Activated T-helper 2 cell treated with anti-CD3 and anti-CD28 coated beads, Interferon-gamma antibody, Interleukin-2, Interleukin-4, amounts not matched to agents 10 μg/mL and 5 μg/mL and 100 μg/mL, durations not matched to agents 14 hours and 24 hours and 36 hours (primary cell): ENCODE data around the gene GRIA2. TPM values are rescaled to one million over a fixed set of nuclear protein-coding genes. Genes with fewer than 3 reads are reported as not detected.
"Not testable (repeated sequence)": the region's sequence is repeated elsewhere in the genome, so short reads cannot be mapped to it uniquely, and the experiment has no call there.

ENCODE experiments used
- DNase-seq: peaks from one replicate; pipeline ENCODE4 v3.0.0; 2021; ENCODE audit warnings: low spot score
- H3K27ac Mint-ChIP-seq: one replicate; pipeline ENCODE4 v1.8.0; 2021; ENCODE audit warnings: mixed read lengths
- H3K27me3 Mint-ChIP-seq: one replicate; pipeline ENCODE4 v1.8.0; 2021; ENCODE audit warnings: low read depth, mixed read lengths
- H3K36me3 Mint-ChIP-seq: one replicate; pipeline ENCODE4 v1.8.0; 2021; ENCODE audit warnings: low read depth, mixed read lengths
- H3K4me1 Mint-ChIP-seq: one replicate; pipeline ENCODE4 v1.8.0; 2021; ENCODE audit warnings: low read depth, mixed read lengths
- H3K4me3 Mint-ChIP-seq: one replicate; pipeline ENCODE4 v1.8.0; 2021; ENCODE audit warnings: low read depth, mild to moderate bottlenecking, moderate library complexity, mixed read lengths
- H3K9me3 Mint-ChIP-seq: one replicate; pipeline ENCODE4 v1.8.0; 2021; ENCODE audit warnings: mixed read lengths
- intact Hi-C: fragments of 100-400 bp; cut with micrococcal nuclease; formaldehyde crosslinking; loops from one replicate; pipeline ENCODE4 v1.15.1; 2023
- total RNA-seq: library from RNA; stranded (reverse); gene quantifications from 2 replicates; pipeline ENCODE4 v1.2.3, GENCODE V29; 2022

The GRIA2 gene
- total RNA-seq, 1 donor from 2014 or later, result not detected

- no peak for DNase-seq
- Mint-ChIP-seq H3K36me3 (no peaks in the 10 kb centered on the region), H3K27me3 (peaks cover 20% of the 10 kb centered on the region), H3K4me1 (no peaks in the 10 kb centered on the region), H3K27ac (no peak overlapping the region), H3K4me3 (no peak overlapping the region), H3K9me3 (no peaks in the 10 kb centered on the region)
- intact Hi-C loops, result no loop called here
These were observed 2.9 kb downstream of the GRIA2 start for GRCh38 chr4:157223456-157223855.

GRCh38 chr4:157225096-157225495 lies 4.6 kb downstream of the GRIA2 start:
- Mint-ChIP-seq H3K27ac (no peak overlapping the region), H3K27me3 (peaks cover 18% of the 10 kb centered on the region), H3K36me3 (no peaks in the 10 kb centered on the region), H3K4me1 (no peaks in the 10 kb centered on the region), H3K4me3 (no peak overlapping the region), H3K9me3 (no peaks in the 10 kb centered on the region)
- DNase-seq, result no peak
- intact Hi-C loops, result no loop called here

GRCh38 chr4:157226035-157226434 lies 5.5 kb downstream of the GRIA2 start:
- Mint-ChIP-seq H3K27me3 (peaks cover 13% of the 10 kb centered on the region), H3K27ac (no peak overlapping the region), H3K4me1 (no peaks in the 10 kb centered on the region), H3K36me3 (no peaks in the 10 kb centered on the region), H3K9me3 (no peaks in the 10 kb centered on the region), H3K4me3 (no peak overlapping the region)
- intact Hi-C loops, result no loop called here
- DNase-seq, result no peak

- Mint-ChIP-seq H3K9me3 (no peaks in the 10 kb centered on the region), H3K27ac (no peak overlapping the region), H3K4me3 (no peak overlapping the region), H3K36me3 (no peaks in the 10 kb centered on the region), H3K27me3 (peaks cover 10% of the 10 kb centered on the region), H3K4me1 (no peaks in the 10 kb centered on the region)
- DNase-seq, result no peak
- intact Hi-C loops, result no loop called here
These were observed 6.1 kb downstream of the GRIA2 start for GRCh38 chr4:157226601-157227000.

GRCh38 chr4:157231525-157231924 lies 11.0 kb downstream of the GRIA2 start:
- DNase-seq, result no peak
- Mint-ChIP-seq H3K4me1 (no peaks in the 10 kb centered on the region), H3K9me3 (no peaks in the 10 kb centered on the region)

GRCh38 chr4:157242871-157243270 lies 22.3 kb downstream of the GRIA2 start:
- H3K27ac Mint-ChIP-seq, result no peak overlapping the region
- H3K9me3 Mint-ChIP-seq, result peaks cover 10% of the 10 kb centered on the region
- H3K27me3 Mint-ChIP-seq, result no peaks in the 10 kb centered on the region
- H3K4me1 Mint-ChIP-seq, result no peaks in the 10 kb centered on the region
- DNase-seq, result no peak
- H3K36me3 Mint-ChIP-seq, result no peaks in the 10 kb centered on the region
- intact Hi-C loops, result no loop called here
- no peak overlapping the region for H3K4me3 Mint-ChIP-seq

More at GRCh38 chr4:157231525-157231924, 11.0 kb downstream of the GRIA2 start:
- Mint-ChIP-seq H3K4me3 (no peak overlapping the region), H3K27me3 (no peaks in the 10 kb centered on the region), H3K36me3 (no peaks in the 10 kb centered on the region), H3K27ac (no peak overlapping the region)
- intact Hi-C loops, result no loop called here

GRCh38 chr4:157244348-157244747 lies 23.8 kb downstream of the GRIA2 start:
- intact Hi-C loops, result no loop called here
- DNase-seq, result no peak
- Mint-ChIP-seq H3K27ac (no peak overlapping the region), H3K4me1 (no peaks in the 10 kb centered on the region), H3K36me3 (no peaks in the 10 kb centered on the region), H3K27me3 (no peaks in the 10 kb centered on the region), H3K4me3 (no peak overlapping the region), H3K9me3 (peaks cover 10% of the 10 kb centered on the region)

GRCh38 chr4:157245351-157245750 lies 24.8 kb downstream of the GRIA2 start:
- intact Hi-C loops, result no loop called here
- peaks cover 10% of the 10 kb centered on the region for H3K9me3 Mint-ChIP-seq

GRCh38 chr4:157246964-157247363 lies 26.4 kb downstream of the GRIA2 start:
- Mint-ChIP-seq H3K27me3 (no peaks in the 10 kb centered on the region), H3K27ac (no peak overlapping the region), H3K4me3 (no peak overlapping the region), H3K36me3 (no peaks in the 10 kb centered on the region), H3K9me3 (peaks cover under 1% of the 10 kb centered on the region), H3K4me1 (no peaks in the 10 kb centered on the region)
- intact Hi-C loops, result no loop called here
- no peak for DNase-seq

More at GRCh38 chr4:157245351-157245750, 24.8 kb downstream of the GRIA2 start:
- no peaks in the 10 kb centered on the region for H3K36me3 Mint-ChIP-seq
- H3K4me3 Mint-ChIP-seq, result no peak overlapping the region
- H3K27me3 Mint-ChIP-seq, result no peaks in the 10 kb centered on the region
- H3K27ac Mint-ChIP-seq, result no peak overlapping the region
- no peaks in the 10 kb centered on the region for H3K4me1 Mint-ChIP-seq
- no peak for DNase-seq

- H3K4me3 Mint-ChIP-seq, DNase-seq, H3K36me3 Mint-ChIP-seq, H3K27me3 Mint-ChIP-seq, intact Hi-C loops, H3K27ac Mint-ChIP-seq, H3K4me1 Mint-ChIP-seq: not testable (repeated sequence)
- peaks cover 14% of the 10 kb centered on the region for H3K9me3 Mint-ChIP-seq
These were observed 37.6 kb downstream of the GRIA2 start for GRCh38 chr4:157258165-157258564.

- Mint-ChIP-seq H3K27ac (no peak overlapping the region), H3K9me3 (peaks cover 6% of the 10 kb centered on the region), H3K4me1 (no peaks in the 10 kb centered on the region), H3K4me3 (no peak overlapping the region), H3K27me3 (no peaks in the 10 kb centered on the region), H3K36me3 (no peaks in the 10 kb centered on the region)
- DNase-seq, result no peak
- intact Hi-C loops, result no loop called here
These were observed 44.8 kb downstream of the GRIA2 start for GRCh38 chr4:157265281-157265680.

- Mint-ChIP-seq H3K27me3 (no peaks in the 10 kb centered on the region), H3K36me3 (no peaks in the 10 kb centered on the region), H3K9me3 (peaks cover 11% of the 10 kb centered on the region), H3K4me3 (no peak overlapping the region), H3K4me1 (no peaks in the 10 kb centered on the region), H3K27ac (no peak overlapping the region)
- intact Hi-C loops, result no loop called here
- no peak for DNase-seq
These were observed 49.6 kb downstream of the GRIA2 start for GRCh38 chr4:157270108-157270507.

GRCh38 chr4:157270552-157270951 lies 50.0 kb downstream of the GRIA2 start:
- Mint-ChIP-seq H3K27me3 (no peaks in the 10 kb centered on the region), H3K9me3 (peaks cover 11% of the 10 kb centered on the region), H3K4me1 (no peaks in the 10 kb centered on the region), H3K4me3 (no peak overlapping the region), H3K36me3 (no peaks in the 10 kb centered on the region), H3K27ac (no peak overlapping the region)
- intact Hi-C loops, result no loop called here
- DNase-seq, result no peak

GRCh38 chr4:157271166-157271869 lies 50.8 kb downstream of the GRIA2 start:
- H3K27me3 Mint-ChIP-seq, result no peaks in the 10 kb centered on the region
- DNase-seq, result no peak
- no peaks in the 10 kb centered on the region for H3K4me1 Mint-ChIP-seq
- H3K4me3 Mint-ChIP-seq, result no peak overlapping the region
- intact Hi-C loops, result no loop called here
- peaks cover 10% of the 10 kb centered on the region for H3K9me3 Mint-ChIP-seq
- H3K36me3 Mint-ChIP-seq, result no peaks in the 10 kb centered on the region
- H3K27ac Mint-ChIP-seq, result no peak overlapping the region
